Measurements from ENCODE around the gene SLC28A1. TPM values are rescaled to one million over a fixed set of nuclear protein-coding genes. Genes with fewer than 3 reads are reported as not detected.

Gene SLC28A1
- total RNA-seq, 1 experiment from 2014 or later: not detected

- ChIA-PET POLR2A (no interaction called here), CTCF (no interaction called here)
- DNase-seq (ENCODE audit: low read depth, low spot score) (no peak), ATAC-seq (no peak)
- Histone ChIP-seq H3K36me3 (ENCODE audit: control insufficient read depth, insufficient read depth, low read length) (no peaks in the 10 kb centered on the region), H3K9me3 (ENCODE audit: control insufficient read depth, insufficient read depth, low read depth, low read length) (no peaks in the 10 kb centered on the region), H3K27ac (ENCODE audit: low read length) (no peak overlapping the region), H3K4me1 (ENCODE audit: control insufficient read depth, insufficient read depth, low read length) (peaks cover 25% of the 10 kb centered on the region), H3K4me3 (ENCODE audit: low read depth in 2 of 2, low read length in 2 of 2) (no peak overlapping the region), H3K27me3 (ENCODE audit: control insufficient read depth, insufficient read depth, low read length) (no peaks in the 10 kb centered on the region)
- no TSS peak for BruUV-seq (replicated peaks)
- intact Hi-C loops (cut with micrococcal nuclease; ENCODE audit: unreplicated experiment): no loop called here
- no peak for TF ChIP-seq SIN3A (IDR thresholded peaks at IDR 0.05; ENCODE audit: borderline replicate concordance, insufficient read depth, low read depth, low read length)
- no peak for TF ChIP-seq TCF7L2 (IDR thresholded peaks at IDR 0.05; ENCODE audit: low read depth, low read length)
- in situ Hi-C loops (cut with HindIII; ENCODE audit: low pct_unique_long_range_greater_than_20kb, low sequenced_read_pairs): no loop called here
Observed at GRCh38 chr15:84914351-84914750, 29.9 kb downstream of the SLC28A1 start.

GRCh38 chr15:84914909-84915605 lies 30.6 kb downstream of the SLC28A1 start:
- no peak for TF ChIP-seq POLR2AphosphoS5 (IDR thresholded peaks at IDR 0.05; ENCODE audit: low read depth, low read length)
- no peak for TF ChIP-seq SIN3A (IDR thresholded peaks at IDR 0.05; ENCODE audit: borderline replicate concordance, insufficient read depth, low read depth, low read length)
- TF ChIP-seq CTCF (IDR thresholded peaks at IDR 0.05): no peak
- no peak for TF ChIP-seq TCF7L2 (IDR thresholded peaks at IDR 0.05; ENCODE audit: low read depth, low read length)
- TF ChIP-seq, protein P1, sequence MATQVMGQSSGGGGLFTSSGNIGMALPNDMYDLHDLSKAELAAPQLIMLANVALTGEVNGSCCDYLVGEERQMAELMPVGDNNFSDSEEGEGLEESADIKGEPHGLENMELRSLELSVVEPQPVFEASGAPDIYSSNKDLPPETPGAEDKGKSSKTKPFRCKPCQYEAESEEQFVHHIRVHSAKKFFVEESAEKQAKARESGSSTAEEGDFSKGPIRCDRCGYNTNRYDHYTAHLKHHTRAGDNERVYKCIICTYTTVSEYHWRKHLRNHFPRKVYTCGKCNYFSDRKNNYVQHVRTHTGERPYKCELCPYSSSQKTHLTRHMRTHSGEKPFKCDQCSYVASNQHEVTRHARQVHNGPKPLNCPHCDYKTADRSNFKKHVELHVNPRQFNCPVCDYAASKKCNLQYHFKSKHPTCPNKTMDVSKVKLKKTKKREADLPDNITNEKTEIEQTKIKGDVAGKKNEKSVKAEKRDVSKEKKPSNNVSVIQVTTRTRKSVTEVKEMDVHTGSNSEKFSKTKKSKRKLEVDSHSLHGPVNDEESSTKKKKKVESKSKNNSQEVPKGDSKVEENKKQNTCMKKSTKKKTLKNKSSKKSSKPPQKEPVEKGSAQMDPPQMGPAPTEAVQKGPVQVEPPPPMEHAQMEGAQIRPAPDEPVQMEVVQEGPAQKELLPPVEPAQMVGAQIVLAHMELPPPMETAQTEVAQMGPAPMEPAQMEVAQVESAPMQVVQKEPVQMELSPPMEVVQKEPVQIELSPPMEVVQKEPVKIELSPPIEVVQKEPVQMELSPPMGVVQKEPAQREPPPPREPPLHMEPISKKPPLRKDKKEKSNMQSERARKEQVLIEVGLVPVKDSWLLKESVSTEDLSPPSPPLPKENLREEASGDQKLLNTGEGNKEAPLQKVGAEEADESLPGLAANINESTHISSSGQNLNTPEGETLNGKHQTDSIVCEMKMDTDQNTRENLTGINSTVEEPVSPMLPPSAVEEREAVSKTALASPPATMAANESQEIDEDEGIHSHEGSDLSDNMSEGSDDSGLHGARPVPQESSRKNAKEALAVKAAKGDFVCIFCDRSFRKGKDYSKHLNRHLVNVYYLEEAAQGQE (IDR thresholded peaks at IDR 0.05; ENCODE audit: insufficient read depth in 1 of 2, low read depth in 2 of 2, low read length in 1 of 2): no peak
- ChIA-PET POLR2A (no interaction called here), CTCF (no interaction called here)
- DNase-seq (ENCODE audit: low read depth, low spot score) (no peak), ATAC-seq (peak; percentile 71)
- H3K4me3 ChIP-seq (ENCODE audit: low read depth in 2 of 2, low read length in 2 of 2): no peak overlapping the region
- H3K27ac ChIP-seq (ENCODE audit: low read length): 0 out of 2 replicates have a peak overlapping the region, but pooled peaks have one; percentile 13
- BruUV-seq (replicated peaks): no TSS peak
- H3K4me1 ChIP-seq (ENCODE audit: control insufficient read depth, insufficient read depth, low read length): peaks cover 22% of the 10 kb centered on the region
- no peaks in the 10 kb centered on the region for H3K36me3 ChIP-seq (ENCODE audit: control insufficient read depth, insufficient read depth, low read length)
- H3K9me3 ChIP-seq (ENCODE audit: control insufficient read depth, insufficient read depth, low read depth, low read length): no peaks in the 10 kb centered on the region
- in situ Hi-C loops (cut with HindIII; ENCODE audit: low pct_unique_long_range_greater_than_20kb, low sequenced_read_pairs): no loop called here
- intact Hi-C loops (cut with micrococcal nuclease; ENCODE audit: unreplicated experiment): no loop called here
- H3K27me3 ChIP-seq (ENCODE audit: control insufficient read depth, insufficient read depth, low read length): no peaks in the 10 kb centered on the region

GRCh38 chr15:84915606-84915958 lies 31.1 kb downstream of the SLC28A1 start:
- Histone ChIP-seq H3K4me3 (ENCODE audit: low read depth in 2 of 2, low read length in 2 of 2) (no peak overlapping the region), H3K27me3 (ENCODE audit: control insufficient read depth, insufficient read depth, low read length) (no peaks in the 10 kb centered on the region), H3K27ac (ENCODE audit: low read length) (no peak overlapping the region), H3K4me1 (ENCODE audit: control insufficient read depth, insufficient read depth, low read length) (peaks cover 22% of the 10 kb centered on the region), H3K9me3 (ENCODE audit: control insufficient read depth, insufficient read depth, low read depth, low read length) (no peaks in the 10 kb centered on the region), H3K36me3 (ENCODE audit: control insufficient read depth, insufficient read depth, low read length) (no peaks in the 10 kb centered on the region)
- BruUV-seq (replicated peaks): no TSS peak
- ATAC-seq (no peak), DNase-seq (ENCODE audit: low read depth, low spot score) (no peak)
- POLR2A ChIA-PET: no interaction called here
- in situ Hi-C loops (cut with HindIII; ENCODE audit: low pct_unique_long_range_greater_than_20kb, low sequenced_read_pairs) (no loop called here), intact Hi-C loops (cut with micrococcal nuclease; ENCODE audit: unreplicated experiment) (no loop called here)
- TF ChIP-seq TCF7L2 (IDR thresholded peaks at IDR 0.05; ENCODE audit: low read depth, low read length) (no peak), CTCF (IDR thresholded peaks at IDR 0.05) (no peak)
- CTCF ChIA-PET: no interaction called here

Measured in Panc1 (cell line).